Measurements from ENCODE around the gene MANF.
"Not testable (repeated sequence)": the region's sequence is repeated elsewhere in the genome, so short reads cannot be mapped to it uniquely, and the experiment has no call there.

Gene MANF

DNA sequence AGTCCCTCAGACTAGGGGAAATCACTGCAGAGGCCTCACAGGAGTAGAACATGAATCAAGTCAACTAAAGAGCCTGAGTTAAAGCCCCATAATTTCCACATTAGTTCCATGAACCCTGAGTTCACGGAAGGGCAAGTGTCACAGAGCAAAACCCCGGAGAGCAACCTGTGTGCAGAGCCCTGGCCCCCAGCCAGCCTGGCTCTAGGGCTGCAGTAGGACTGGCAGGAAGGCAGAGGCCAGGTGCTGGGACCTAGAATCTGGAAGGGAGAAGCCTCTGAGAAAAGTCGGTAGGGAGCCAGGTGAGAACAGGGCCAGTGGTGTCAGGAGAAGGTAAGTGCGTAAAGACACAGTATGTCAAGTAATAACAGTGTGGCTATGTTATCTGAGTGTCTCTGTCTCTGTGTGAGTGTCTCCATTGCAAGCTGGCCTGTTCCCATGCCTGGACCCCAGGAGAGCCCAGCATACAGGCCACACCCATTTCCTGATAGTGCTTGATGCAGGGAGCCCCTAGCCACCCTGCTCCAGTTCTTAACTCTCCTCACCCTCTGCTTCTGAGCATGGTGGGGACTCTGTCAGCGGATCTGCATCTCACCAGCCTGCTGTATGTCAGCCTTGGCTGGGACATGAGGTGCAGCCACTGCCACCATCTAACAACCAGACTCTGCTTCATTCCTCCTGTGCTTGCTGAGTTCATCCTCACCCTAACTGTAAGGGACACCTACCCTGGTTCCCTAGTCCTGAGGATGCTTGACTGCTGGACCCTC lies 11.3 kb upstream of the MANF start:
- no peak for DNase-seq

DNA sequence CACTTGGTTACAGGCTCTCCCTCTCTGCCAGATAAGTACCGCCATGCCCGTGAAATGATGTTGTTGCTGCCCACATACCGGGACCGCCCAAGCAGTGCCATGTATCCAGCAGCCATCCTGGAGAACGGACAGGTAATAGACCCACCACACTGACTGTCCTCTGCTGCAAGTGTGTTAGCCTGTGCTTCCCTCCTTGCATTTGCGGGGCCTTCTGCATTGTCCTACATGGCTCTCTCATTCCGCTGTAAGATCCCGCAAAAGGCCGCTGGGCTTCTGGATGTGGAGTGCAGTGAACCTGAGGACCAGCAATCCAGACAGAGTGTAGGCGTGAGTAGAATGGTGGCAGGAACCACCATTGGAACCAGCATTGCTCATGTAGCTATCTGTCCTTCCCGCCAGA lies 10.6 kb upstream of the MANF start:
- no peak for DNase-seq

DNA sequence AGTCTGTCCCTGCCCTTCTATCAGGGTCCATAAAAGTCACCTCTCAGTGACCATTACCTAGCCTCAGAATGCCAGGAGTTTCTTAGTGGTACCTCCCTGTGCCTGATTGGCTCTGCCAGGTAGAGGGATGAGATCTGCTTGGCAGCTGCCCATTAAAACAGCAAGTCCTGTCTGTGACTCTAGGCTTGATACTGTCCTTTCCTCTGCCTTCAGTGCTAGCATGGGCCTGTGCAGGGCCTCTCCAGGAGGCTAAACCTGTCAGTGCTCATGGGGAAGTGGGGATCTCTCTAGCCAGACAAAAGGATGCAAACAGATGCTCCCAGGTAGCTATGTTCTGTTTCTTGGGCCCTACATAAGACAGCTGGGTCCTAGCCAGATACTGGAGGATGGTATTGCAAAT lies 10.0 kb upstream of the MANF start:
- no peak for DNase-seq

DNA sequence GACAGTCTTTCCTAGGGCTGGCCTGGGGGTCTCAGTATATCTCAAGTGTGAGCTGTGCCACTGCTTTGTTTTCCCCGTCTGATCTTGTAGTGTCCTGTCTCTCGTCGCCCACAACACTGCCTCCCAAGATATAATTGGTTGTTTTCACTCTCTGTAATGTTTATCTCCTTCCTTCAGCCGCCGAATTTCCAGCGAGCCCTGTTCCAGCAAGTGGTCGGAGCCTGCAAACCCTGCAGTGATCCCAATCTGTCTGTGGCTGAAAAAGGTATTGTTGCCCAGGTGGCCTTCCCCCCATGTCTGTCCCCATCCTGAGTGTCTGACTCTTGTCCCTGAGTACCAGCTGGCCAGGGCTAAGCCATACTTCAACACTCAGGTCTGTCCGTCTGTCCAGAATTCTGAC lies 9.5 kb upstream of the MANF start:
- no peak for DNase-seq

DNA sequence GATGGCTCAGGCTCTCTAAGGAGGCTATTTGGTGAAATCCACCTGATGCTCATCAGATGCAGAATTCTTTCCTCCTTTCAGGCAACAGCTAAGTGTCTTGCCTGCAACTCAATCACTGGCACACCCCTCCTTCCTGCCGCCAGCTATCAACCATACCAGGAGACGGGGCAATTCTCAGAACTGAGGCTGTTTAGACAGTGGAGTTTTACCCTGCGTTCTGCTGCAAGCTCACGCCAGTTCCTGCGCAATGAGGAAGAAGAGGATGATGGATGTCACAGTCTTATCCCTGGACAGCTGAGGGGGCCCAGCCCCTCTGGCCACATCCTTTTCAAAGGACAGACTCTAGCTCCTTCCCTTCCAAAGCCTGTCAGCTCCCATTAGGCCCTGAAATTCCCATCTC lies 7.0 kb upstream of the MANF start:
- no peak for DNase-seq

DNA sequence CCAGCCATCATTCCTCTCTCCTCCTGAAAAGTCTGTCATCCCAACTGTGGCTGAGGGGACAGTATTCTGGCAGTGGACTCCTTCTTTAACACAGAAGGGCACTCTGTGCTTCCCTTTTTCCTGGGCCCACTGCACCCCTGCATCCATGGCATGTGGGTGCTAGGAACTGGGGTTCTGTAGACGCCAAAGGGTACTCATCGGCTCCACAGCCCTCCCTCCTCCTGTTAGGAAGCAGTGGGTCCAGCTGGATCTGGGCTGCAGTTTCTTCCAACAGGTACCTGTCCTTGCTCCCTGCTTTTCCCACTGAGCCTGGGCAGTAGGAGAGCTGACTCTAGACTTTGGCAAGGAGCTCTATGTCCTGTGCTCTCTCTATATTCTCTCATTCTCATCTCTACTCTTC lies 6.4 kb upstream of the MANF start:
- DNase-seq: no peak

DNA sequence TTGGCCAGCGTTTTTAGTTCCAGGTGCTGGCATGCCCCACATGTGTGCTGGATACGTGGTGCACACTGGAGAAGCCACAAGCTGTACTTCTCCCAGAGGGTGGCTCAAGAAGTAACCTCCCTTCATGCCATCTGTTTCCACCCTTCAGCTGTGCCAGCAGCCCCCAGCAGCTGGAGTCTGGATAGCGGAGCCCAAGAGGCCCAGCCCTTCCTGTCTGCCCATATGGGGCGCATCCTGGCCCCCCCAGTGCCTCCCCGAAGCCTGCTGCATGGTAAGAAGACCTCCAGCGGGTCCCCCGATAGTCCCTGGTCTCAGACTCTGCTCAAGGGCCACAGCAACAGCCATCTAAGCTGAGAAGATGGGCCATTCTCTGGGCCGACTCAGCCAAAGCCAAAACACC lies 5.8 kb upstream of the MANF start:
- DNase-seq: no peak

DNA sequence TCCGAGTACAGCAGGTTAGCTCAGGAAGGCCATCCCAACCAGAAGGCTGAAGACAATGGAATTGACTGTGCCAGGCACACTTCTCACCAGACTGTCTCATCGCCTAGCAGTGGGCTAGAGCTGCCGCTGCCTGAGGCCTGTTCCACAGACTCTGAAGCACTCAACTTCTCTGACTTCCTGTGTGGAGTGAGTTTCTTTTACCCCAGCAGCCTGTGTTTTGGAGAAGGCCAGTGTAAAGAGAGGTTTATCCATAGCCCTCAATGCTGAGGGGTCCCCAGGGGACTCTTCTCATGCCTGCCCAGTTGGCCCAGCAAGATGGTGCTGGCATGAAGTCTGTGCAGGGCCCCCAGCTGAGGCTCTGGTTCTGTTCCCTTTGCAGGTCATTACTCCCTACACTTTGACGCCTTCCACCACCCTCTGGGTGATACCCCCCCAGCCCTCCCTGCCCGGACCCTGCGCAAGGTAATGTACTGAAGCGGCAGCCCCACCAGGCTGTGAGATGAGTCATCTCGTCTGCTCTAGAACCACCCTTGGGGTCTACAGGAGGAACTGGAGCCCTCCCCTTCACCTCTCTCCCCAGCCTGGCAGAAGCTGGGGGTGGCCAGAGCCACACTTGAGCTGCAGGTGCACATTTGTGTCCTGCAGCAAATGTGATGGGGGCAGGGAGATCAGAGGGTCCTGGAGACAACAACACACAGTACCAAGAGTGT lies 5.2 kb upstream of the MANF start:
- DNase-seq: no peak

DNA sequence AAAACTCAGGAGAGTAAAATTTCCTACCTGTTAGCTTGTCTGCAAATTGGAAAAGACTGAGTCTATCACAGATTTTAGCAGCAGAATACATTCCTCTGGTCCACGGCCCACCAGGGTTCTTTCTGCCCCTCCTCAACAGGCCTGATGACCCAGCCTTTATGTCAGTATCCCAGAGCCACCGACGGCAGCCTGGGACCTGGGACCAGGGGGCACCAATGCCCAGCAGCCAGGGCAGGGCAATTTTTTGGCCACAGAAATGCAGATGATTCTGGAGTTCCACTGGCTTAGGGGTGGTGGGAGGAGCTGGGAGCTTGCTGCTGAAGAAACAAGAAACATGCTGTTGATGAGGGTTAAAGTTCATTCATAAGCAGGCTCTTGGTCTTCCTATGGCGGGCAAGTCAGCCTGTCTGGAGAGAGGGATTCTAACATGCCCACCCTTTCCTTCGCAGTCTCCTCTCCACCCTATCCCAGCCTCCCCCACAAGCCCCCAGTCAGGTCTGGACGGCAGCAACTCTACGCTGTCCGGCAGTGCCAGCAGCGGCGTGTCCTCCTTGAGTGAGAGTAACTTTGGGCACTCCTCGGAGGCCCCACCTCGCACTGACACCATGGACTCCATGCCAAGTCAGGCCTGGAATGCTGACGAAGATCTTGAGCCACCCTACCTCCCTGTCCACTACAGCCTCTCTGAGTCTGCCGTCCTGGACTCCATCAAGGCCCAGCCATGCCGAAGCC lies 4.3 kb upstream of the MANF start:
- DNase-seq: no peak

DNA sequence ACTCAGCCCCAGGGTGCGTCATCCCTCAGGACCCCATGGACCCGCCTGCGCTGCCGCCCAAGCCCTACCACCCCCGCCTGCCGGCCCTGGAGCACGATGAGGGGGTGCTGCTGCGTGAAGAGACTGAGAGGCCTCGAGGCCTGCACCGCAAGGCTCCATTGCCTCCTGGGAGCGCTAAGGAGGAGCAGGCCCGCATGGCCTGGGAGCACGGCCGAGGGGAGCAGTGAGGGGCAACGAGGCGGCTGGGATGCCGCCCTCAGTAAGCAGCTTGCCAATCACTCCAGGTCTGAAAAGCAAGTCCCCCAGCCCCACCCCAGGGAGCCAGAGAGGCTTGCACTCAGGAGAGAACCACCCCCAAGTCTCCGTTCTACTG lies 3.8 kb upstream of the MANF start:
- no peak for DNase-seq

DNA sequence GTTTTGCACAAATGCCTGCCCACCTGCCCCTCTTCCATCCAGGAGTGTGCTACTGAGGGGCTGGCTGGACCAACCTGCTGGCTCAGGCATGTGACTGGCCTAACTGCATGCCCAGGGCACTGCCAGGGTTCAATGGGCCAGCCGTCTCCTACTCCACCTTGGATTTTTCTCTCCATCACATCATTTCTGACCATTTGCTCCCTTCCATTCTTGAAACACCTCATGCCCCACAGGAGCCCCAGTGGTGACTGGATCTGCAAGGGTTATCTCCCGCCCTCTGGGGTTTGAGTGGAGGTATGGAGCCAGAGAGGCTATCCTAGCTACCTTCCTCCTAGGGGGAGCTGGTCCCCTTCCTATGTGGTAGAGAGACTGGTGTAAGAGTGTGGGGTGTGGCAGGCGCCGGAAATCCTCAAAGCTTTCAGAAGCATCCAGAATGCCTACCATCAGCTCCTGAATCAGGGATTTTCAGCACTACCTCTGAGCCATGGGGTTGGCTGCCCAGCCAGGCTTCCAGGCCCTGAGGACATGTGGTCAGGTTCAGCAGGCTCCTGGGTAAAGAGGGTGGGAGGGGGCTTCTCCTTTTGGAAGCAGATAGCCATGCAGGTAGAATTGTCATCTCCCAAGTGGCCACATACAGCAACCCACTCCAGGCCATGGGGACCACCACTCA lies 2.9 kb upstream of the MANF start:
- DNase-seq: no peak

DNA sequence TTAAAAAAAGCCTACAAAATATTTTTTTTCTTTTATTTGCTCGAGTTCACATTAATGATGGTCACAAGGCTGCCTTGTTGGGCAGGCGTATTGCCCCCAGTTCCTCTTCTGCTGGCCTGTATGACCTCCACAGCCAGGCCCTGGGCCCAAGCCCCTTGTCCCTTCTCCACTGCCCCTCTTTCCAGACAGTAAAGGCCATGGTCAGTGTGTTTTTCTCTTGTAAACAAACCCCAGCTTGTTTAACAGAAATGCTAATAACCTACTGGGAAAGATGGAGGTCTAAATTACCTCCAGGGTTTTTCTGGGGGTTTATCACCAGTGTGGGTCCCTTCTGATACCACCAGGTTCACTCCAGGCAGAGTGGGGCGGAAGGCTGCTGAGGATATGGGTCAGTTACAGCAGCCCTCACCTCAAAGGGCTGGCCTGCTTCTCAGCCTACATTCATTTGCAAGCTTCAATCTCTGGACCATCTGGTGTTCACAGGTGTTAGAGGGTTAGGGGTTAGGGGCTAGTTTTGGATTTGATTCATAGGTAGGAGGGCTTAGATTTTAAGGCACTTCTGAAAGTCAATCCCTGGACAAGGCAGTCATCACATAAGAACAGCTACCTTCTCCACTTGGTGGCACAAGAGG lies 2.0 kb upstream of the MANF start:
- DNase-seq: no peak

DNA sequence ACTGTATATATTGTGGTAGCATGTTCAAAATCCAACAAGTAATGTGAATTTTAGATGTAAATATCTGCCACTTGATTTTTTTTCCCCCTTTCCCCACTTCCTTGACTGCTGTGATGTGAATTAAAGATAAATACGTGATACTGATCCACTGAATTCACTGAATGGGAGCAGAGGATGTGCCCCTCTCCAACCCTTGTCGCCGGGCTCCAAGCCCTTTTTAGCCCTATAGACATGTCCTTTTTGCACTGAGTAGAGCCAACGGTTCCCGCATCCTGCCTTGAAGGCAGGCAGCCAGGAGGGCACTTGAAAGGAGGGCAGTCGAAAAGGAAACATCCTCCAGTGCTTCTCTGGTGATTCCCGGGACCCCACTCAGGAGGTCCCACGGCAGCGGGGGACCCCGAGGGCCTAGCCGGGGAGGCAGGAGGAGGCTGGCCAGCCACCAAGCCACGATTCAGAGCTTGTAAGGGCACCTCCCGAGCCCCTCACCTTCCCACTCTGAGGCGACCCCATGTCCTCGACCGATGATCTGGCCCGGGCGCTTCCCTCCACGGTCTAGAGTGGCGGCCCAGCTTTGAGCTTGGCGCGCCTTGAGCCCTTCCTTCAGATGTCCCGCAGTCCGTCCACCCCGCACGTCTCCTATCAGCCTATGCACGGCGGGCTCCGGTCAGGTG lies 901 bp upstream of the MANF start:
- peak; percentile 47 for DNase-seq

DNA sequence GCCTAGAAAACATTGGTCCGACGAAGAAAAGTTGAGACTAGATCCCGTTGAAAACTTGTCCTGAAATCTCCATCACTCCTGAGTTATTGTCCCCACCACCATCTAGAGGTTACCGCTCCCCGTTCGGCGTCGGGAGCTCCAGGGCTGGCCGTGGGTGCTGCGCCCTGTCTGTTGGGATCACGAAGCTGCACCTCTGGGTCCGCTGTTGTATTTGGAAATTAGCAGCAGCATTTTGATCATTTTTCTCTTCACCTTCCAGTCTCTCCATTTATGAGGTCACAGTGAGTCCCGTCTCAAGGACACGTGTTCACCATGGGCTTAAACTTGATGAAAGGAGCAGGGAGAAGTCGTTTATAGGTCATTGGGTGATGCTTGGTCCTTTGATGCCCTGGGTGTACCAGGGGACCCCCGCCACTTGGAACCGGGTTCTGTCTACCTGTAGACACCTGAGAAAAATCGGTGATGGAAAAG lies 565 bp downstream of the MANF start:
- DNase-seq: no peak

DNA sequence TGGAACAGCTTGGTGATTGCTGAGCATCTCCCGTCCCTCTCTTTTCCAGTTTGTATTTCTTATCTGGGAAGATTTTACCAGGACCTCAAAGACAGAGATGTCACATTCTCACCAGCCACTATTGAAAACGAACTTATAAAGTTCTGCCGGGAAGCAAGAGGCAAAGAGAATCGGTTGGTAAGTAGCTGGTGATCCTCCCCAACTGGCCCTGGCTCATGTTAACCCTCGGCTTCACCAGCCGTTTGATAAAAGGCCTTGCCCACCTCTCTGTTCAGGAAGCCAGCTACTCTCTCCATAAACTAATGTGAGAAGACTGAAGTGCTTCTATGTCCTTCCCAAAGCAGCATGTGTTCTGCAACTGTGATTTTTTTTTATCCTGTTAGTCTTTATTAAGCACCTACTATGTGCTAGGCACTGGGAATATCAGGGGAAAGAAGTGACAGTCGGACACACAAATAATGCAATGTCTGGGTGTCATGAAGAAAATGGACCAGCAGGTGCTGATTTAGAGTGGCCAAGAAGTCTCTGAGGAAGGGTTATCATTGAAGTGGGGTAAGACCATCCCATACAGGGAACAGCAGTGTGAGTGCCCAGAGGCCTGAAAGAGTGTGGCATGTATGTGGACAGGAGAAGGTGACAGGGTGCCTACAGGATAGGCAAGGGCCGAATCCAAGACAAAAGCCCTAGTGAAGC lies 1.2 kb downstream of the MANF start:
- DNase-seq: no peak

DNA sequence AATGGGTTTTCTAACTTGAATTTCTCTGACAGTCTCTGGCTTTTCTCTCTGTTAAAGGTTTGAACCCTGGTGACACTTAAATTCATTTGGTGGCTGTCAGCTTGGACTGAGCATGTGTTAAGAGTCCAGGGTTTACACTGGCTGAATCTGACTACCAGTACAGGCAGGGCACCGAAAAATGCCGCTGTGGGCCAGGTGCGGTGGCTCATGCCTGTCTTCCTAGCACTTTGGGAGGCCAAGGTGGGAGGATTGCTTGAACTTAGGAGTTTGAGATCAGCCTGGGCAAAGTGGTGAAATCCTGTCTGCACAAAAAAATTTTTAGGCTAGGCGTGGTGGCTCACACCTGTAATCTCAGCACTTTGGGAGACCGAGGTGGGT lies 1.8 kb downstream of the MANF start:
- DNase-seq: no peak

DNA sequence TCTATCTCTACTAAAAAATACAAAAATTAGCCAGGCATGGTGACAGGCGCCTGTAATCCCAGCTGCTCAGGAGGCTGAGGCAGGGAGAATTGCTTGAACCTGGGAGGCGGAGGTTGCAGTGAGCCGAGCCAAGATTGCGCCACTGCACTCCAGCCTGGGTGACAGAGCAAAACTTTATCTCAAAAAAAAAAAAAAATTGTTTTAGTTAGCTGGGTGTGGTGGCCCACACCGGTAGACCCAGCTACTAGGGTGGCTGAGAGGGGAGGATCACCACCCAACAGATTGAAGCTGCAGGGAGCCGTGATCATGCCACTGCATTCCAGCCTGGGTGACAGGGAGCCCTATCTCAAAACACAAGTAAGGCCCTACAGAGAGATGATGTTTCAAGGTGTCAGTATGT lies 2.2 kb downstream of the MANF start:
- not testable (repeated sequence) for DNase-seq

DNA sequence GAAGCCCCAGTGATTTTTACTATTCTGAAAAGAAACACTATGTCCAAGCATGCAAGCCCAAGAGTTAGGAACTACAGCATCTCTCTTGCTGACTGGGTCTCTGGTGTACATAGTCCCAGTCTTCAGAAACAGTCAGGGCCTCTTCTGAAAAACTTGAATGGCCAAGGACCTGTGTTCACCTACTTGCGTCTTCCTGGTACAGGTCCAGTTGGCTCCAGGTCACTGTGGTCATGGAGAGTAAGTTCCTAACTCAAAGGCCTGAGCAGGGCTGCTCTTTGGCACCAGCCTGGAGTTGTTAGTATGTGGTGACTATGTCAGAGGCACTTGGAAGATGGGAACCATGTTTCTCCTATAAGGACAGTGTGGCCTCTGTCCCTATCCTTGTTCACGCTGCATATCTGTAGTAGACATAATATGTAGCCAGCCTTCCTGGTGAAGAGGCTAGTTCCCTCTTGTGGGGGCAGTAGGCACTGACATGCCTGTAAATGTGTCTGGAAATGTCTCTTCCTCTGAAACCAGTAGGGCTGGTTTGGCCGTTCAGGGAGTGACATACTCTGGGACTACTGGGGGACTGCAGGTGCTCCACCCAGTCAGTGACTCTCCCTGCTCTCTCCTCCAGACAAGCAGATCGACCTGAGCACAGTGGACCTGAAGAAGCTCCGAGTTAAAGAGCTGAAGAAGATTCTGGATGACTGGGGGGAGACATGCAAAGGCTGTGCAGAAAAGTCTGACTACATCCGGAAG lies 3.4 kb downstream of the MANF start:
- DNase-seq: no peak

DNA sequence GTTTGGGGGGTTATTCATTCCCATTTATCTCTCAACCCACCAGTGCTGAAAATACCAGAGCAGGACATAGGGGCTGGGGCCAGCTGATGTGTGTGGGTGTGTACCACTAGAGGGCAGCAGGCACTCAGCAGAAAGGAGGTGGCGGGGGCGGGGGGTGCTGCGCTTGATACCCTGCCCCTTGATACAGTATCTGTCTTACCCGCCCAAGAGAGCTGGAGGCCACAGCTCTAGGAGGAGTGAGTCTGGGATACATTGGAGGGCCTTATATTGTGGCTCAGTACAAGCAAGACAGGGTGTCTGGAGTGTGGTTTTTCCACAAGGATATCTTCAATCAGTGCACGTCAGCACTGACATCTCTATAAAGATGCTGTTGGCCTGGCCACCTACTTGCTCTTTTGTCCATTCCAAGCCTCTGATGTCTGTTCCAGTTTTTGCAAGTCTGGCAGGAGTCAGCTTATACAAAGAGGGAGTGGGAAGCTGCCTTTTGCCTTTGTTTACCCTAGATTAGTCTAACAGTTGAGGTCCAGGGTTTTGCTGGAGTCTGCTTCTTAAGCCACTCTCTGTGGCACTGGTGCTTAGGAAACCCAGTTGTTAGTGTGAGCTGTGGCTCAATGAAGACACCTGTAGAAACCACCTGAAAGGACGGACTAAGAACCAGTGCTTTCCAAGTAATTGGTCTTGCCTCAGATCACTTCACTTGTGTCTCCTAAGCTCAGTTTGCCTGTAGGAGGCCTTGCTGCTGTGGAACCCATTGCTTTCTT lies 4.5 kb downstream of the MANF start:
- peak; percentile 68 for DNase-seq

Data from stimulated activated CD4-positive, alpha-beta T cell treated with anti-CD3 and anti-CD28 coated beads, Interleukin-15, amount 100 ng/mL, for 24 hours (primary cell).